HL-60 (cell line): ENCODE data around the gene GALNT1.

Source experiments
- POLR2AphosphoS5 ChIP-seq: IDR thresholded peaks from 2 replicates; pipeline ENCODE4 v1.6.1; 2012; ENCODE audit warnings: low read depth
- TF ChIP-seq, protein P1 (sequence below): IDR thresholded peaks from one replicate; pipeline ENCODE4 v1.5.1; 2011; ENCODE audit warnings: low read length, control low read depth, inconsistent platforms; ENCODE audit not compliant: insufficient read depth

DNA sequence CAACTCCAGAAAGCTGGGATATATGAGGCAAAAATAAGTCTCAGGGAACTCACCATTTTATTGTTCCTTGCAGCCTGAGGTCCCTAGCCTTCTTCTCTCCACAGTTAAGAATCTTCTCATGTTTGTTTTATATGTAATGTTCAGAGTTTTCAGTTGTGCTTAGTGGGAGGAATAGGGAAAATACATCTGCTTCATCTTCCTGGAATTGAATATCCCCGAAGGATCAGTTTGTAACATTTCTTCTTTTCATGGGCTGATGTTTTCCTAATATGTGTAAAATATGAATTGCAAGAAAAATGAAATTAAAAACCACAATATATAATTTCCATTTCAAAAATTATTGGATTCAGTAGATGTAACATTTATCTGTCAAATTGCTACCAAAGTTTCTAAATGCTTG is 8.0 kb downstream of the GALNT1 start:
- TF ChIP-seq, protein P1, sequence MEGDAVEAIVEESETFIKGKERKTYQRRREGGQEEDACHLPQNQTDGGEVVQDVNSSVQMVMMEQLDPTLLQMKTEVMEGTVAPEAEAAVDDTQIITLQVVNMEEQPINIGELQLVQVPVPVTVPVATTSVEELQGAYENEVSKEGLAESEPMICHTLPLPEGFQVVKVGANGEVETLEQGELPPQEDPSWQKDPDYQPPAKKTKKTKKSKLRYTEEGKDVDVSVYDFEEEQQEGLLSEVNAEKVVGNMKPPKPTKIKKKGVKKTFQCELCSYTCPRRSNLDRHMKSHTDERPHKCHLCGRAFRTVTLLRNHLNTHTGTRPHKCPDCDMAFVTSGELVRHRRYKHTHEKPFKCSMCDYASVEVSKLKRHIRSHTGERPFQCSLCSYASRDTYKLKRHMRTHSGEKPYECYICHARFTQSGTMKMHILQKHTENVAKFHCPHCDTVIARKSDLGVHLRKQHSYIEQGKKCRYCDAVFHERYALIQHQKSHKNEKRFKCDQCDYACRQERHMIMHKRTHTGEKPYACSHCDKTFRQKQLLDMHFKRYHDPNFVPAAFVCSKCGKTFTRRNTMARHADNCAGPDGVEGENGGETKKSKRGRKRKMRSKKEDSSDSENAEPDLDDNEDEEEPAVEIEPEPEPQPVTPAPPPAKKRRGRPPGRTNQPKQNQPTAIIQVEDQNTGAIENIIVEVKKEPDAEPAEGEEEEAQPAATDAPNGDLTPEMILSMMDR, result no peak
- no peak for TF ChIP-seq POLR2AphosphoS5
